PC-9 (cell line): ENCODE measurements around the gene ABCF3. TPM values are rescaled to one million over a fixed set of nuclear protein-coding genes. Genes with fewer than 3 reads are reported as not detected.

Experiments
- BruUV-seq: library from RNA; stranded (reverse); fragments of 400-500 nt; replicated peaks from 2 replicates; lab custom pipeline; 2021; lab: Mats Ljungman, UMichigan
- CTCF ChIA-PET: fragments of 300-600 bp; sonication (Branson Sonifier 250); formaldehyde crosslinking; loops from one replicate; lab custom pipeline; 2022; ENCODE audit warnings: antibody characterized with exemption; lab: Charles Lee
- POLR2A ChIA-PET: fragments of 300-600 bp; sonication (Branson Sonifier 250); formaldehyde crosslinking; loops from one replicate; lab custom pipeline; 2022; ENCODE audit warnings: antibody characterized with exemption; ENCODE audit not compliant: unreplicated experiment; lab: Charles Lee
- DNase-seq, 2 experiments: peaks; one replicate each; pipeline versions ENCODE4 v3.0.0 to v3.0.0-alpha.2; 2015 to 2022; ENCODE audit warnings: mixed read lengths in 1 of 2
- H2AFZ ChIP-seq: fragments of 200-600 bp; sonication (generic); 2 replicates; pipeline ENCODE4 v1.8.1; 2017; ENCODE audit warnings: antibody characterized with exemption
- H3F3A ChIP-seq: fragments of 200-600 bp; sonication (generic); 2 replicates; pipeline ENCODE4 v1.8.1; 2017; ENCODE audit warnings: antibody characterized with exemption, mild to moderate bottlenecking, low read depth; ENCODE audit not compliant: insufficient read depth
- H3K27ac ChIP-seq: fragments of 200-600 bp; sonication (generic); 2 replicates; pipeline ENCODE4 v1.6.1; 2016; ENCODE audit warnings: mixed run types
- H3K27me3 ChIP-seq: fragments of 200-600 bp; sonication (generic); 2 replicates; pipeline ENCODE4 v1.6.1; 2016; ENCODE audit warnings: low read depth, mixed run types; ENCODE audit not compliant: insufficient read depth
- H3K36me3 ChIP-seq: fragments of 200-600 bp; sonication (generic); 2 replicates; pipeline ENCODE4 v1.6.1; 2016; ENCODE audit warnings: low read depth, mixed run types
- H3K4me1 ChIP-seq: fragments of 200-600 bp; sonication (generic); replicated peaks from 2 replicates; pipeline ENCODE4 v1.6.1; 2016; ENCODE audit warnings: mixed run types; ENCODE audit not compliant: insufficient read depth
- H3K4me2 ChIP-seq: fragments of 200-600 bp; sonication (generic); 2 replicates; pipeline ENCODE4 v1.6.1; 2017; ENCODE audit warnings: mixed run types
- H3K4me3 ChIP-seq: fragments of 200-600 bp; sonication (generic); 2 replicates; pipeline ENCODE4 v1.6.1; 2016; ENCODE audit warnings: mixed run types
- H3K79me2 ChIP-seq: fragments of 200-600 bp; sonication (generic); 2 replicates; pipeline ENCODE4 v1.6.1; 2017; ENCODE audit warnings: low read depth, mixed run types
- H3K9me2 ChIP-seq: fragments of 200-600 bp; sonication (generic); 2 replicates; pipeline ENCODE4 v1.8.1; 2017; ENCODE audit warnings: mild to moderate bottlenecking; ENCODE audit not compliant: insufficient read depth
- H3K9me3 ChIP-seq: fragments of 200-600 bp; sonication (generic); 2 replicates; pipeline ENCODE4 v1.8.1; 2016; ENCODE audit warnings: low read depth; ENCODE audit not compliant: insufficient read depth
- H4K20me1 ChIP-seq: fragments of 200-600 bp; sonication (generic); 2 replicates; pipeline ENCODE4 v1.8.1; 2017; ENCODE audit not compliant: insufficient read depth
- CTCF ChIP-seq: fragments of 200-600 bp; sonication (generic); conservative IDR thresholded peaks from 2 replicates; pipeline ENCODE4 v1.6.1; 2017; ENCODE audit warnings: mixed run types, antibody characterized with exemption, mild to moderate bottlenecking, moderate library complexity
- EZH2 ChIP-seq: fragments of 200-600 bp; sonication (generic); IDR thresholded peaks from 2 replicates; pipeline ENCODE4 v1.8.0; 2017; ENCODE audit warnings: antibody characterized with exemption, low read depth
- intact Hi-C: fragments of 100-400 bp; cut with micrococcal nuclease; formaldehyde crosslinking; loops from one replicate; pipeline ENCODE4 v1.10.0; 2022; ENCODE audit not compliant: unreplicated experiment
- total RNA-seq: library from RNA; stranded (reverse); gene quantifications from 2 replicates; pipeline ENCODE4 v1.2.3, GENCODE V29; 2021

Gene ABCF3
- total RNA-seq, 1 experiment from 2014 or later, result 98.8 TPM

GRCh38 chr3:184174646-184175492, 11.1 kb upstream of the ABCF3 start, which contains the start of gene AP2M1:
Gene AP2M1 (plus strand): TSS chr3:184174855. CDS start chr3:184176994, 2,139 bp downstream.
- peak within 1 kb of the TSS; percentile 93 for H2AFZ ChIP-seq
- no peaks in the 10 kb centered on the region for H3K27me3 ChIP-seq
- H3K9me3 ChIP-seq, result no peaks in the 10 kb centered on the region
- BruUV-seq, result no TSS peak
- peaks cover 35% of the 10 kb centered on the region for H3K36me3 ChIP-seq
- peaks cover 3% of the 10 kb centered on the region; the same call in 1 of the 2 replicates for H4K20me1 ChIP-seq
- peak within 1 kb of the TSS; percentile 100 for H3K4me2 ChIP-seq
- no peaks in the 10 kb centered on the region for H3K9me2 ChIP-seq
- TF ChIP-seq CTCF, result no peak
- TF ChIP-seq EZH2, result no peak
- peaks cover 42% of the 10 kb centered on the region for H3K79me2 ChIP-seq
- CTCF ChIA-PET, result interaction anchor here (1.5 kb wide), 1 partner anchor 11 kb away, joined by 4 read pairs; the partner anchor contains the start of gene ABCF3
- intact Hi-C loops, result loop anchor here (1.0 to 5.0 kb wide), 5 partner anchors 19 to 187 kb away; partner anchors contain the start of genes CLCN2, EIF4G1, POLR2H and PSMD2
- POLR2A ChIA-PET, result interaction anchor here (0.6 to 0.8 kb wide), 6 partner anchors 17 to 754 kb away, joined by 3 to 18 read pairs (median 8); partner anchors contain the start of gene EPHB3
- H3K4me1 ChIP-seq, result peaks cover 20% of the 10 kb centered on the region
- peak; percentile 99 to 100 for DNase-seq
- H3F3A ChIP-seq, result peaks cover 44% of the 10 kb centered on the region; the same call in 1 of the 2 replicates
- peak within 1 kb of the TSS; percentile 91 for H3K4me3 ChIP-seq
- H3K27ac ChIP-seq, result peak within 1 kb of the TSS; percentile 32

GRCh38 chr3:184175506-184175905, 10.5 kb upstream of the ABCF3 start:
- Histone ChIP-seq H3F3A (peaks cover 44% of the 10 kb centered on the region; the same call in 1 of the 2 replicates), H3K36me3 (peaks cover 41% of the 10 kb centered on the region), H3K9me3 (no peaks in the 10 kb centered on the region), H3K27ac (peak overlapping the region; percentile 32), H3K9me2 (no peaks in the 10 kb centered on the region), H3K79me2 (peaks cover 42% of the 10 kb centered on the region), H4K20me1 (peaks cover 3% of the 10 kb centered on the region; the same call in 1 of the 2 replicates), H2AFZ (peak overlapping the region; percentile 93), H3K27me3 (no peaks in the 10 kb centered on the region), H3K4me2 (peak overlapping the region; percentile 100), H3K4me1 (peaks cover 20% of the 10 kb centered on the region), H3K4me3 (peak overlapping the region; percentile 91)
- no TSS peak for BruUV-seq
- POLR2A ChIA-PET, result interaction anchor here (0.6 kb wide), 2 partner anchors 18 to 386 kb away, joined by 3 read pairs; partner anchors contain the start of gene EPHB3
- intact Hi-C loops, result loop anchor here (5.0 kb wide), 1 partner anchor 187 kb away; the partner anchor contains the start of genes CLCN2 and POLR2H
- peak in 1 of 2 experiments; percentile 14 for DNase-seq
- CTCF ChIA-PET, result interaction anchor here (1.5 kb wide), 1 partner anchor 10 kb away, joined by 4 read pairs; the partner anchor contains the start of gene ABCF3
- TF ChIP-seq CTCF (no peak), EZH2 (no peak)

- POLR2A ChIA-PET, result interaction anchor here (0.6 to 1.2 kb wide), 7 partner anchors 10 to 911 kb away, joined by 3 to 11 read pairs (median 6); partner anchors contain the start of gene ABCF3
- no peaks in the 10 kb centered on the region for H3K27me3 ChIP-seq
- no peak for DNase-seq
- CTCF ChIA-PET, result interaction anchor here (0.6 to 1.2 kb wide), 5 partner anchors 8 to 170 kb away, joined by 3 to 6 read pairs (median 4); partner anchors contain the start of gene ABCF3
- H3K9me2 ChIP-seq, result no peaks in the 10 kb centered on the region
- intact Hi-C loops, result loop anchor here (1.0 to 5.0 kb wide), 4 partner anchors 9 to 209 kb away; partner anchors contain the start of genes CLCN2 and POLR2H
- TSS peak; percentile 96 for BruUV-seq
- H3K4me1 ChIP-seq, result peaks cover 20% of the 10 kb centered on the region
- H2AFZ ChIP-seq, result peak overlapping the region; percentile 42; the same call in 1 of the 2 replicates
- H3K36me3 ChIP-seq, result peaks cover 44% of the 10 kb centered on the region
- H3K79me2 ChIP-seq, result peaks cover 42% of the 10 kb centered on the region
- no peaks in the 10 kb centered on the region for H3K9me3 ChIP-seq
- peak overlapping the region; percentile 100 for H3K4me2 ChIP-seq
- peaks cover 42% of the 10 kb centered on the region; the same call in 1 of the 2 replicates for H3F3A ChIP-seq
- H3K4me3 ChIP-seq, result peak overlapping the region; percentile 91
- no peak for TF ChIP-seq CTCF
- no peak for TF ChIP-seq EZH2
- H4K20me1 ChIP-seq, result peaks cover 3% of the 10 kb centered on the region; the same call in 1 of the 2 replicates
- H3K27ac ChIP-seq, result peak overlapping the region; percentile 32
Measured at GRCh38 chr3:184175981-184176376, 10.0 kb upstream of the ABCF3 start.
